Measurements from ENCODE around the gene SLA2. TPM values are rescaled to one million over a fixed set of nuclear protein-coding genes. Genes with fewer than 3 reads are reported as not detected.
"Not testable (repeated sequence)": the region's sequence is repeated elsewhere in the genome, so short reads cannot be mapped to it uniquely, and the experiment has no call there.

SLA2 gene
- total and polyA plus RNA-seq, 2 experiments from 2014 or later = not detected

GRCh38 chr20:36676701-36677421 lies 30.9 kb upstream of the SLA2 start:
- Histone ChIP-seq H3K9ac (no peak overlapping the region), H2AFZ (no peak overlapping the region), H3K4me2 (ENCODE audit: unreplicated experiment) (no peak overlapping the region), H3K36me3 (ENCODE audit: low read depth) (no peaks in the 10 kb centered on the region), H3K27ac (no peak overlapping the region), H3K79me2 (ENCODE audit: insufficient read depth) (no peaks in the 10 kb centered on the region), H3F3A (ENCODE audit: insufficient read depth) (no peaks in the 10 kb centered on the region), H3K27me3 (replicated peaks; ENCODE audit: insufficient read depth) (no peaks in the 10 kb centered on the region), H3K9me2 (ENCODE audit: insufficient read depth) (no peaks in the 10 kb centered on the region), H3K4me1 (ENCODE audit: insufficient read depth) (no peaks in the 10 kb centered on the region), H3K4me3 (no peak overlapping the region), H4K20me1 (ENCODE audit: insufficient read depth) (no peaks in the 10 kb centered on the region; the same call in 1 of the 2 replicates), H3K9me3 (ENCODE audit: low read depth) (no peaks in the 10 kb centered on the region)
- TF ChIP-seq EZH2 (IDR thresholded peaks at IDR 0.05; ENCODE audit: insufficient read depth, poor library complexity, severe bottlenecking) (no peak), EZH2phosphoT487 (IDR thresholded peaks at IDR 0.05; ENCODE audit: insufficient read depth, low read depth) (no peak)
- no peak for DNase-seq
- in situ Hi-C loops (cut with MboI) = no loop called here
- WGBS, 2 experiments (ENCODE audit: low coverage in 1 of 2, low lambda C conversion rate in 2 of 2, missing lambda C conversion rate in 2 of 2) = 89 to 90% methylated on average over 21 to 24 of the region's 27 CpGs

- H3K36me3 ChIP-seq (ENCODE audit: low read depth); DNase-seq; H2AFZ ChIP-seq; H3K27me3 ChIP-seq (replicated peaks; ENCODE audit: insufficient read depth); H3K9me2 ChIP-seq (ENCODE audit: insufficient read depth); H3K27ac ChIP-seq; H3K9ac ChIP-seq; H3K4me1 ChIP-seq (ENCODE audit: insufficient read depth); H3F3A ChIP-seq (ENCODE audit: insufficient read depth); H3K4me3 ChIP-seq; H3K4me2 ChIP-seq (ENCODE audit: unreplicated experiment); H3K9me3 ChIP-seq (ENCODE audit: low read depth); H4K20me1 ChIP-seq (ENCODE audit: insufficient read depth); H3K79me2 ChIP-seq (ENCODE audit: insufficient read depth); in situ Hi-C loops (cut with MboI): not testable (repeated sequence)
- 94 to 96% methylated on average over 8 of the region's 8 CpGs for WGBS, 2 experiments (ENCODE audit: low coverage in 1 of 2, low lambda C conversion rate in 2 of 2, missing lambda C conversion rate in 2 of 2)
Observed at GRCh38 chr20:36675545-36675944, 29.5 kb upstream of the SLA2 start.

- Histone ChIP-seq H3F3A (ENCODE audit: insufficient read depth) (no peaks in the 10 kb centered on the region), H3K9me2 (ENCODE audit: insufficient read depth) (no peaks in the 10 kb centered on the region), H3K9me3 (ENCODE audit: low read depth) (no peaks in the 10 kb centered on the region), H3K27ac (no peak overlapping the region), H3K79me2 (ENCODE audit: insufficient read depth) (no peaks in the 10 kb centered on the region), H3K9ac (no peak overlapping the region), H4K20me1 (ENCODE audit: insufficient read depth) (no peaks in the 10 kb centered on the region; the same call in 1 of the 2 replicates), H3K4me2 (ENCODE audit: unreplicated experiment) (no peak overlapping the region), H2AFZ (no peak overlapping the region), H3K4me1 (ENCODE audit: insufficient read depth) (no peaks in the 10 kb centered on the region), H3K36me3 (ENCODE audit: low read depth) (0 out of 2 replicates have a peak, but pooled peaks cover 6% of the 10 kb centered on the region), H3K27me3 (replicated peaks; ENCODE audit: insufficient read depth) (no peaks in the 10 kb centered on the region), H3K4me3 (no peak overlapping the region)
- in situ Hi-C loops (cut with MboI) = no loop called here
- 83 to 93% methylated on average over 4 of the region's 4 CpGs for whole genome bisulfite sequencing, 2 experiments (ENCODE audit: low coverage in 1 of 2, low lambda C conversion rate in 2 of 2, missing lambda C conversion rate in 2 of 2)
- TF ChIP-seq EZH2phosphoT487 (IDR thresholded peaks at IDR 0.05; ENCODE audit: insufficient read depth, low read depth) (no peak), EZH2 (IDR thresholded peaks at IDR 0.05; ENCODE audit: insufficient read depth, poor library complexity, severe bottlenecking) (no peak)
- no peak for DNase-seq
Observed at GRCh38 chr20:36672991-36673390, 27.0 kb upstream of the SLA2 start.

- Histone ChIP-seq H3K9me3 (ENCODE audit: low read depth) (no peaks in the 10 kb centered on the region), H3K79me2 (ENCODE audit: insufficient read depth) (no peaks in the 10 kb centered on the region), H3K27me3 (replicated peaks; ENCODE audit: insufficient read depth) (no peaks in the 10 kb centered on the region), H3F3A (ENCODE audit: insufficient read depth) (no peaks in the 10 kb centered on the region), H3K4me2 (ENCODE audit: unreplicated experiment) (no peak overlapping the region), H2AFZ (no peak overlapping the region), H3K36me3 (ENCODE audit: low read depth) (0 out of 2 replicates have a peak, but pooled peaks cover 6% of the 10 kb centered on the region), H3K4me1 (ENCODE audit: insufficient read depth) (no peaks in the 10 kb centered on the region), H3K27ac (no peak overlapping the region), H3K9me2 (ENCODE audit: insufficient read depth) (no peaks in the 10 kb centered on the region), H3K4me3 (no peak overlapping the region), H3K9ac (no peak overlapping the region), H4K20me1 (ENCODE audit: insufficient read depth) (no peaks in the 10 kb centered on the region; the same call in 1 of the 2 replicates)
- 86 to 90% methylated on average over 3 of the region's 3 CpGs for WGBS, 2 experiments (ENCODE audit: low coverage in 1 of 2, low lambda C conversion rate in 2 of 2, missing lambda C conversion rate in 2 of 2)
- in situ Hi-C loops (cut with MboI) = no loop called here
- no peak for DNase-seq
- no peak for TF ChIP-seq EZH2phosphoT487 (IDR thresholded peaks at IDR 0.05; ENCODE audit: insufficient read depth, low read depth)
- TF ChIP-seq EZH2 (IDR thresholded peaks at IDR 0.05; ENCODE audit: insufficient read depth, poor library complexity, severe bottlenecking) = no peak
Observed at GRCh38 chr20:36670665-36671357, 24.8 kb upstream of the SLA2 start.

Data from GM23248 (cell line).